ENCODE data around the gene EPN1.

Gene EPN1

GRCh38 chr19:55640577-55641425 lies 34.2 kb upstream of the EPN1 start, which contains the start of gene ZNF580:
Gene ZNF580, plus strand, starts transcription at chr19:55641002. Its CDS starts 1,507 bp downstream, at chr19:55642509.
- Histone ChIP-seq H3K27me3 (ENCODE audit: insufficient read depth, low read length) (no peaks in the 10 kb centered on the region), H3K36me3 (ENCODE audit: insufficient read depth, low read length) (no peaks in the 10 kb centered on the region; the same call in 1 of the 2 replicates), H3K4me3 (ENCODE audit: low read depth, low read length) (peak within 1 kb of the TSS; percentile 96), H2AFZ (ENCODE audit: low read length, unreplicated experiment) (no peak within 1 kb of the TSS), H3K79me2 (ENCODE audit: control insufficient read depth, insufficient read depth, low read length, unreplicated experiment) (peaks cover 47% of the 10 kb centered on the region), H3K4me1 (ENCODE audit: control insufficient read depth, insufficient read depth, low read length, unreplicated experiment) (peaks cover 7% of the 10 kb centered on the region), H3K27ac (ENCODE audit: low read depth, low read length) (peak within 1 kb of the TSS; percentile 86)

- Histone ChIP-seq H3K27me3 (ENCODE audit: insufficient read depth, low read length) (no peaks in the 10 kb centered on the region), H3K79me2 (ENCODE audit: control insufficient read depth, insufficient read depth, low read length, unreplicated experiment) (peaks cover 40% of the 10 kb centered on the region), H3K27ac (ENCODE audit: low read depth, low read length) (peak overlapping the region; percentile 86), H3K36me3 (ENCODE audit: insufficient read depth, low read length) (no peaks in the 10 kb centered on the region; the same call in 1 of the 2 replicates), H3K4me1 (ENCODE audit: control insufficient read depth, insufficient read depth, low read length, unreplicated experiment) (peaks cover 7% of the 10 kb centered on the region), H3K4me3 (ENCODE audit: low read depth, low read length) (peak overlapping the region; percentile 96), H2AFZ (ENCODE audit: low read length, unreplicated experiment) (no peak overlapping the region)
Measured at GRCh38 chr19:55641426-55642152, 33.4 kb upstream of the EPN1 start.

GRCh38 chr19:55642153-55643002 lies 32.6 kb upstream of the EPN1 start:
- Histone ChIP-seq H3K27ac (ENCODE audit: low read depth, low read length) (peak overlapping the region; percentile 52), H3K36me3 (ENCODE audit: insufficient read depth, low read length) (no peaks in the 10 kb centered on the region; the same call in 1 of the 2 replicates), H3K4me3 (ENCODE audit: low read depth, low read length) (peak overlapping the region; percentile 96), H3K4me1 (ENCODE audit: control insufficient read depth, insufficient read depth, low read length, unreplicated experiment) (peaks cover 9% of the 10 kb centered on the region), H3K79me2 (ENCODE audit: control insufficient read depth, insufficient read depth, low read length, unreplicated experiment) (peaks cover 36% of the 10 kb centered on the region), H2AFZ (ENCODE audit: low read length, unreplicated experiment) (no peak overlapping the region), H3K27me3 (ENCODE audit: insufficient read depth, low read length) (no peaks in the 10 kb centered on the region)

- H2AFZ ChIP-seq (ENCODE audit: low read length, unreplicated experiment) = no peak within 1 kb of the TSS
- peaks cover 33% of the 10 kb centered on the region for H3K79me2 ChIP-seq (ENCODE audit: control insufficient read depth, insufficient read depth, low read length, unreplicated experiment)
- no peaks in the 10 kb centered on the region; the same call in 1 of the 2 replicates for H3K36me3 ChIP-seq (ENCODE audit: insufficient read depth, low read length)
Measured at GRCh38 chr19:55643003-55643886, 31.8 kb upstream of the EPN1 start, which contains the start of gene ZNF581. Gene ZNF581, plus strand, starts transcription at chr19:55643649. Its CDS starts 923 bp downstream, at chr19:55644572.

GRCh38 chr19:55643887-55644176 lies 31.2 kb upstream of the EPN1 start:
- Histone ChIP-seq H3K4me3 (ENCODE audit: low read depth, low read length) (peak overlapping the region; percentile 96), H3K79me2 (ENCODE audit: control insufficient read depth, insufficient read depth, low read length, unreplicated experiment) (peaks cover 33% of the 10 kb centered on the region), H3K27ac (ENCODE audit: low read depth, low read length) (no peak overlapping the region), H2AFZ (ENCODE audit: low read length, unreplicated experiment) (no peak overlapping the region), H3K36me3 (ENCODE audit: insufficient read depth, low read length) (no peaks in the 10 kb centered on the region; the same call in 1 of the 2 replicates), H3K4me1 (ENCODE audit: control insufficient read depth, insufficient read depth, low read length, unreplicated experiment) (peaks cover 9% of the 10 kb centered on the region), H3K27me3 (ENCODE audit: insufficient read depth, low read length) (no peaks in the 10 kb centered on the region)

More at GRCh38 chr19:55643003-55643886, 31.8 kb upstream of the EPN1 start, which contains the start of gene ZNF581:
- Histone ChIP-seq H3K4me1 (ENCODE audit: control insufficient read depth, insufficient read depth, low read length, unreplicated experiment) (peaks cover 9% of the 10 kb centered on the region), H3K27ac (ENCODE audit: low read depth, low read length) (peak within 1 kb of the TSS; percentile 29; the same call in 1 of the 2 replicates), H3K27me3 (ENCODE audit: insufficient read depth, low read length) (no peaks in the 10 kb centered on the region), H3K4me3 (ENCODE audit: low read depth, low read length) (peak within 1 kb of the TSS; percentile 96)

- no peaks in the 10 kb centered on the region; the same call in 1 of the 2 replicates for H3K36me3 ChIP-seq (ENCODE audit: insufficient read depth, low read length)
- peaks cover 30% of the 10 kb centered on the region for H3K79me2 ChIP-seq (ENCODE audit: control insufficient read depth, insufficient read depth, low read length, unreplicated experiment)
- peak overlapping the region; percentile 96 for H3K4me3 ChIP-seq (ENCODE audit: low read depth, low read length)
- no peak overlapping the region for H3K27ac ChIP-seq (ENCODE audit: low read depth, low read length)
- H2AFZ ChIP-seq (ENCODE audit: low read length, unreplicated experiment) = no peak overlapping the region
- H3K27me3 ChIP-seq (ENCODE audit: insufficient read depth, low read length) = no peaks in the 10 kb centered on the region
- H3K4me1 ChIP-seq (ENCODE audit: control insufficient read depth, insufficient read depth, low read length, unreplicated experiment) = peaks cover 9% of the 10 kb centered on the region
Measured at GRCh38 chr19:55644191-55644833, 30.7 kb upstream of the EPN1 start.

GRCh38 chr19:55644842-55645511 lies 30.0 kb upstream of the EPN1 start:
- peaks cover 28% of the 10 kb centered on the region for H3K79me2 ChIP-seq (ENCODE audit: control insufficient read depth, insufficient read depth, low read length, unreplicated experiment)
- H3K36me3 ChIP-seq (ENCODE audit: insufficient read depth, low read length) = no peaks in the 10 kb centered on the region; the same call in 1 of the 2 replicates
- H3K4me3 ChIP-seq (ENCODE audit: low read depth, low read length) = peak overlapping the region; percentile 96

GRCh38 chr19:55645512-55645881 lies 29.5 kb upstream of the EPN1 start:
- H3K36me3 ChIP-seq (ENCODE audit: insufficient read depth, low read length) = no peaks in the 10 kb centered on the region; the same call in 1 of the 2 replicates
- no peak overlapping the region; the same call in 1 of the 2 replicates for H3K4me3 ChIP-seq (ENCODE audit: low read depth, low read length)
- H3K27ac ChIP-seq (ENCODE audit: low read depth, low read length) = no peak overlapping the region
- H3K79me2 ChIP-seq (ENCODE audit: control insufficient read depth, insufficient read depth, low read length, unreplicated experiment) = peaks cover 28% of the 10 kb centered on the region
- no peaks in the 10 kb centered on the region for H3K27me3 ChIP-seq (ENCODE audit: insufficient read depth, low read length)
- H2AFZ ChIP-seq (ENCODE audit: low read length, unreplicated experiment) = no peak overlapping the region
- peaks cover 9% of the 10 kb centered on the region for H3K4me1 ChIP-seq (ENCODE audit: control insufficient read depth, insufficient read depth, low read length, unreplicated experiment)

More at GRCh38 chr19:55644842-55645511, 30.0 kb upstream of the EPN1 start:
- Histone ChIP-seq H3K27ac (ENCODE audit: low read depth, low read length) (no peak overlapping the region), H2AFZ (ENCODE audit: low read length, unreplicated experiment) (no peak overlapping the region), H3K27me3 (ENCODE audit: insufficient read depth, low read length) (no peaks in the 10 kb centered on the region), H3K4me1 (ENCODE audit: control insufficient read depth, insufficient read depth, low read length, unreplicated experiment) (peaks cover 9% of the 10 kb centered on the region)

Data from ACC112 (cell line).